WTC11 (cell line): ENCODE results near the gene NBPF26.
"Not testable (repeated sequence)": the region's sequence is repeated elsewhere in the genome, so short reads cannot be mapped to it uniquely, and the experiment has no call there.

Experiments used
- ATF6 ChIP-seq: sonication (generic); formaldehyde crosslinking; IDR thresholded peaks from 2 replicates; pipeline ENCODE4 v1.8.1; 2023; ENCODE audit warnings: mild to moderate bottlenecking, missing genetic modification reagents
- CREB1 ChIP-seq: sonication (generic); formaldehyde crosslinking; IDR thresholded peaks from 2 replicates; pipeline ENCODE4 v1.8.0; 2023; ENCODE audit warnings: mild to moderate bottlenecking, missing genetic modification reagents
- E2F1 ChIP-seq: sonication (generic); formaldehyde crosslinking; IDR thresholded peaks from 2 replicates; pipeline ENCODE4 v1.8.0; 2022; ENCODE audit warnings: mild to moderate bottlenecking, missing genetic modification reagents
- ELF4 ChIP-seq: sonication (generic); formaldehyde crosslinking; IDR thresholded peaks from 2 replicates; pipeline ENCODE4 v1.8.1; 2022; ENCODE audit warnings: low read depth, mild to moderate bottlenecking, moderate library complexity, missing genetic modification reagents
- ESRRA ChIP-seq: sonication (generic); formaldehyde crosslinking; IDR thresholded peaks from 2 replicates; pipeline ENCODE4 v1.8.1; 2022; ENCODE audit warnings: mild to moderate bottlenecking, missing genetic modification reagents, borderline replicate concordance
- NFATC4 ChIP-seq: fragments of 250-450 bp; sonication (Bioruptor Pico); IDR thresholded peaks from 2 replicates; pipeline ENCODE4 v1.9.0; 2021; ENCODE audit warnings: mild to moderate bottlenecking
- SP1 ChIP-seq: sonication (generic); formaldehyde crosslinking; conservative IDR thresholded peaks from 2 replicates; pipeline ENCODE4 v1.8.1; 2022; ENCODE audit warnings: missing genetic modification reagents
- TCF7 ChIP-seq: sonication (generic); formaldehyde crosslinking; IDR thresholded peaks from 2 replicates; pipeline ENCODE4 v1.8.0; 2022; ENCODE audit warnings: mild to moderate bottlenecking, low read depth, missing genetic modification reagents, moderate library complexity
- TEAD1 ChIP-seq: sonication (generic); formaldehyde crosslinking; IDR thresholded peaks from 2 replicates; pipeline ENCODE4 v1.8.0; 2022; ENCODE audit warnings: mild to moderate bottlenecking, missing genetic modification reagents
- ZNF512 ChIP-seq: sonication (generic); formaldehyde crosslinking; IDR thresholded peaks from 2 replicates; pipeline ENCODE4 v1.8.1; 2022; ENCODE audit warnings: missing genetic modification reagents, borderline replicate concordance
- TF ChIP-seq, protein P1 (sequence below): sonication (generic); formaldehyde crosslinking; IDR thresholded peaks from 2 replicates; pipeline ENCODE4 v1.8.0; 2023; ENCODE audit warnings: mild to moderate bottlenecking, missing genetic modification reagents
- TF ChIP-seq, protein P2 (sequence below): sonication (generic); formaldehyde crosslinking; IDR thresholded peaks from 2 replicates; pipeline ENCODE4 v1.8.1; 2022; ENCODE audit warnings: low read depth, missing genetic modification reagents, borderline replicate concordance
- TF ChIP-seq, protein P3 (sequence below): fragments of 200-600 bp; IDR thresholded peaks from 2 replicates; pipeline ENCODE4 v1.8.0; 2022; ENCODE audit warnings: antibody characterized with exemption

DNA sequence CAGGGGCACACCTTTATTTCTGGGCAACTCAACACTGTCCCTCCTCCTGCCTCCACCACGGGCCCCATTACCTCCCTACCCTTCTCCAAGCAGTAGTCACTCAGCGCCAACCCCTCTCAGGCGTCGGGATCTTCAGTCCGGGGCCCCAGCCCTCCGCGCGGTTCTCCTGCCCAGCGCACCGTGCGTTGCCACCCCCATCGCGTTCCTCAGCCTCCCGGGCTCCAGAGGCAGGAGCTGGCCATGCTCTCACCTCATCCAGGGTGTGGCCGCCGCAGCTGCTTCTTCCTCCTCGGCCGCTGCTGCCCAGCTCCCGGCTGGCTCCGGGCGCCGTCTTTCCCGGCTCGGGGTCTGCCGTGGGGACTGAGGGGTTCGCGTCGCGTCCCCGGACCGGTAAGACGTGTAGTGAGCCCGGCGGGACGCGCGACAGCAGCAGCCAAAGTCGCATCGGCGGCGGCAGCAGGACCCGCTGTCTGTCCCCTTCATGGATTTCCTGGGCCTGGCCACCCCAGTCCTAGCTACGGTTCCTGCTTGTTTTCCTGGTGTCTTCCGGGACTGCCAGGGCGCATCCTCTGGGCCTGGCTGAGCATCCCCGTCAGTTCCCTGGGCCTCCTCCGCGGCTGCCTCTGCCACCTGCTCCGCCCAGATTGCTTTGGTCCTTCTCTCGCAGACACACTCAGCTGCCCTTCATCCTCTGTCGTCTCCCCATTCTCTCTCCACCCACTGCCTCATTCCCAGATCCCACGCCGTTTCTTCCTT, 22.8 kb upstream of the NBPF26 start:
- TF ChIP-seq, protein P1, sequence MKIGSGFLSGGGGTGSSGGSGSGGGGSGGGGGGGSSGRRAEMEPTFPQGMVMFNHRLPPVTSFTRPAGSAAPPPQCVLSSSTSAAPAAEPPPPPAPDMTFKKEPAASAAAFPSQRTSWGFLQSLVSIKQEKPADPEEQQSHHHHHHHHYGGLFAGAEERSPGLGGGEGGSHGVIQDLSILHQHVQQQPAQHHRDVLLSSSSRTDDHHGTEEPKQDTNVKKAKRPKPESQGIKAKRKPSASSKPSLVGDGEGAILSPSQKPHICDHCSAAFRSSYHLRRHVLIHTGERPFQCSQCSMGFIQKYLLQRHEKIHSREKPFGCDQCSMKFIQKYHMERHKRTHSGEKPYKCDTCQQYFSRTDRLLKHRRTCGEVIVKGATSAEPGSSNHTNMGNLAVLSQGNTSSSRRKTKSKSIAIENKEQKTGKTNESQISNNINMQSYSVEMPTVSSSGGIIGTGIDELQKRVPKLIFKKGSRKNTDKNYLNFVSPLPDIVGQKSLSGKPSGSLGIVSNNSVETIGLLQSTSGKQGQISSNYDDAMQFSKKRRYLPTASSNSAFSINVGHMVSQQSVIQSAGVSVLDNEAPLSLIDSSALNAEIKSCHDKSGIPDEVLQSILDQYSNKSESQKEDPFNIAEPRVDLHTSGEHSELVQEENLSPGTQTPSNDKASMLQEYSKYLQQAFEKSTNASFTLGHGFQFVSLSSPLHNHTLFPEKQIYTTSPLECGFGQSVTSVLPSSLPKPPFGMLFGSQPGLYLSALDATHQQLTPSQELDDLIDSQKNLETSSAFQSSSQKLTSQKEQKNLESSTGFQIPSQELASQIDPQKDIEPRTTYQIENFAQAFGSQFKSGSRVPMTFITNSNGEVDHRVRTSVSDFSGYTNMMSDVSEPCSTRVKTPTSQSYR (CRISPR knock-in tag) = not testable (repeated sequence)
- TF ChIP-seq, protein P2, sequence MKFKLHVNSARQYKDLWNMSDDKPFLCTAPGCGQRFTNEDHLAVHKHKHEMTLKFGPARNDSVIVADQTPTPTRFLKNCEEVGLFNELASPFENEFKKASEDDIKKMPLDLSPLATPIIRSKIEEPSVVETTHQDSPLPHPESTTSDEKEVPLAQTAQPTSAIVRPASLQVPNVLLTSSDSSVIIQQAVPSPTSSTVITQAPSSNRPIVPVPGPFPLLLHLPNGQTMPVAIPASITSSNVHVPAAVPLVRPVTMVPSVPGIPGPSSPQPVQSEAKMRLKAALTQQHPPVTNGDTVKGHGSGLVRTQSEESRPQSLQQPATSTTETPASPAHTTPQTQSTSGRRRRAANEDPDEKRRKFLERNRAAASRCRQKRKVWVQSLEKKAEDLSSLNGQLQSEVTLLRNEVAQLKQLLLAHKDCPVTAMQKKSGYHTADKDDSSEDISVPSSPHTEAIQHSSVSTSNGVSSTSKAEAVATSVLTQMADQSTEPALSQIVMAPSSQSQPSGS = not testable (repeated sequence)
- TF ChIP-seq, protein P3, sequence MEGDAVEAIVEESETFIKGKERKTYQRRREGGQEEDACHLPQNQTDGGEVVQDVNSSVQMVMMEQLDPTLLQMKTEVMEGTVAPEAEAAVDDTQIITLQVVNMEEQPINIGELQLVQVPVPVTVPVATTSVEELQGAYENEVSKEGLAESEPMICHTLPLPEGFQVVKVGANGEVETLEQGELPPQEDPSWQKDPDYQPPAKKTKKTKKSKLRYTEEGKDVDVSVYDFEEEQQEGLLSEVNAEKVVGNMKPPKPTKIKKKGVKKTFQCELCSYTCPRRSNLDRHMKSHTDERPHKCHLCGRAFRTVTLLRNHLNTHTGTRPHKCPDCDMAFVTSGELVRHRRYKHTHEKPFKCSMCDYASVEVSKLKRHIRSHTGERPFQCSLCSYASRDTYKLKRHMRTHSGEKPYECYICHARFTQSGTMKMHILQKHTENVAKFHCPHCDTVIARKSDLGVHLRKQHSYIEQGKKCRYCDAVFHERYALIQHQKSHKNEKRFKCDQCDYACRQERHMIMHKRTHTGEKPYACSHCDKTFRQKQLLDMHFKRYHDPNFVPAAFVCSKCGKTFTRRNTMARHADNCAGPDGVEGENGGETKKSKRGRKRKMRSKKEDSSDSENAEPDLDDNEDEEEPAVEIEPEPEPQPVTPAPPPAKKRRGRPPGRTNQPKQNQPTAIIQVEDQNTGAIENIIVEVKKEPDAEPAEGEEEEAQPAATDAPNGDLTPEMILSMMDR = not testable (repeated sequence)
- not testable (repeated sequence) for TF ChIP-seq ZNF512 (CRISPR knock-in tag); NFATC4 (CRISPR knock-in tag); CREB1 (CRISPR knock-in tag); SP1 (CRISPR knock-in tag); TCF7 (CRISPR knock-in tag); ATF6 (CRISPR knock-in tag); ELF4 (CRISPR knock-in tag); E2F1 (CRISPR knock-in tag); ESRRA; TEAD1 (CRISPR knock-in tag)
